KMS-11 (cell line): ENCODE data around the gene KDM3A.

Experiments
- H2AFZ ChIP-seq: fragments of 200-600 bp; sonication (generic); 2 replicates; pipeline ENCODE4 v1.6.1; 2016; ENCODE audit warnings: antibody characterized with exemption, mixed run types, low read depth
- H3K27ac ChIP-seq: fragments of 200-600 bp; sonication (generic); 2 replicates; pipeline ENCODE4 v1.6.1; 2016; ENCODE audit warnings: mild to moderate bottlenecking, mixed run types
- H3K27me3 ChIP-seq: fragments of 200-600 bp; sonication (generic); 2 replicates; pipeline ENCODE4 v1.6.1; 2017; ENCODE audit warnings: mild to moderate bottlenecking, low read depth, mixed run types, moderate library complexity; ENCODE audit not compliant: insufficient read depth
- H3K36me3 ChIP-seq: fragments of 200-600 bp; sonication (generic); 2 replicates; pipeline ENCODE4 v1.6.1; 2017; ENCODE audit warnings: mild to moderate bottlenecking, mixed run types; ENCODE audit not compliant: insufficient read depth
- H3K4me1 ChIP-seq: fragments of 200-600 bp; sonication (generic); 2 replicates; pipeline ENCODE4 v1.6.1; 2016; ENCODE audit warnings: mild to moderate bottlenecking, low read depth, mixed run types; ENCODE audit not compliant: poor library complexity, severe bottlenecking
- H3K4me2 ChIP-seq: fragments of 200-600 bp; sonication (generic); 2 replicates; pipeline ENCODE4 v1.7.0; 2016; ENCODE audit warnings: mild to moderate bottlenecking, mixed run types
- H3K4me3 ChIP-seq: fragments of 200-600 bp; sonication (generic); IDR thresholded peaks from 2 replicates; pipeline ENCODE4 v1.6.1; 2017; ENCODE audit warnings: low read depth, low read length, mixed read lengths; ENCODE audit not compliant: insufficient read depth
- H3K79me2 ChIP-seq: fragments of 200-600 bp; sonication (generic); 2 replicates; pipeline ENCODE4 v1.6.1; 2016; ENCODE audit warnings: low read depth, mixed run types; ENCODE audit not compliant: insufficient read depth
- H3K9ac ChIP-seq: fragments of 200-600 bp; sonication (generic); 2 replicates; pipeline ENCODE4 v1.6.1; 2016; ENCODE audit warnings: mild to moderate bottlenecking, mixed run types
- H4K20me1 ChIP-seq: fragments of 200-600 bp; sonication (generic); 2 replicates; pipeline ENCODE4 v1.6.1; 2016; ENCODE audit warnings: mild to moderate bottlenecking, mixed run types; ENCODE audit not compliant: insufficient read depth
- CTCF ChIP-seq: fragments of 200-600 bp; sonication (generic); conservative IDR thresholded peaks from 2 replicates; pipeline ENCODE4 v1.6.1; 2017; ENCODE audit warnings: low read depth, mild to moderate bottlenecking, antibody characterized with exemption, low read length, moderate library complexity, mixed read lengths

The KDM3A gene

GRCh38 chr2:86454238-86454637, 13.1 kb downstream of the KDM3A start:
- no peak overlapping the region for H3K4me2 ChIP-seq
- no peaks in the 10 kb centered on the region for H3K4me1 ChIP-seq
- no peaks in the 10 kb centered on the region for H3K27me3 ChIP-seq
- H3K9ac ChIP-seq = no peak overlapping the region
- no peak overlapping the region for H3K4me3 ChIP-seq
- H3K36me3 ChIP-seq = peaks cover 7% of the 10 kb centered on the region; the same call in 1 of the 2 replicates
- no peak overlapping the region for H3K27ac ChIP-seq
- no peak for TF ChIP-seq CTCF
- no peak overlapping the region for H2AFZ ChIP-seq
- no peaks in the 10 kb centered on the region for H4K20me1 ChIP-seq
- H3K79me2 ChIP-seq = no peaks in the 10 kb centered on the region

GRCh38 chr2:86455181-86455580, 14.0 kb downstream of the KDM3A start:
- TF ChIP-seq CTCF = no peak

GRCh38 chr2:86461042-86461743, 20.0 kb downstream of the KDM3A start:
- H3K9ac ChIP-seq = no peak overlapping the region
- H3K4me2 ChIP-seq = no peak overlapping the region
- no peaks in the 10 kb centered on the region for H4K20me1 ChIP-seq
- no peak overlapping the region for H3K4me3 ChIP-seq
- no peaks in the 10 kb centered on the region for H3K4me1 ChIP-seq
- H3K79me2 ChIP-seq = no peaks in the 10 kb centered on the region
- no peak for TF ChIP-seq CTCF
- H3K27ac ChIP-seq = no peak overlapping the region
- H2AFZ ChIP-seq = no peak overlapping the region
- H3K27me3 ChIP-seq = no peaks in the 10 kb centered on the region
- H3K36me3 ChIP-seq = peaks cover 12% of the 10 kb centered on the region; the same call in 1 of the 2 replicates

More at GRCh38 chr2:86455181-86455580, 14.0 kb downstream of the KDM3A start:
- Histone ChIP-seq H4K20me1 (no peaks in the 10 kb centered on the region), H3K27me3 (no peaks in the 10 kb centered on the region), H3K36me3 (peaks cover 7% of the 10 kb centered on the region; the same call in 1 of the 2 replicates), H3K9ac (no peak overlapping the region), H2AFZ (no peak overlapping the region), H3K4me1 (no peaks in the 10 kb centered on the region), H3K79me2 (no peaks in the 10 kb centered on the region), H3K27ac (no peak overlapping the region), H3K4me3 (no peak overlapping the region), H3K4me2 (no peak overlapping the region)

- H4K20me1 ChIP-seq = no peaks in the 10 kb centered on the region
- H3K4me3 ChIP-seq = no peak overlapping the region
Observed at GRCh38 chr2:86464652-86465051, 23.5 kb downstream of the KDM3A start.

More at GRCh38 chr2:86464652-86465051, 23.5 kb downstream of the KDM3A start:
- Histone ChIP-seq H3K4me1 (no peaks in the 10 kb centered on the region), H3K36me3 (peaks cover 25% of the 10 kb centered on the region; the same call in 1 of the 2 replicates), H2AFZ (no peak overlapping the region), H3K79me2 (no peaks in the 10 kb centered on the region), H3K27ac (no peak overlapping the region), H3K9ac (no peak overlapping the region), H3K4me2 (no peak overlapping the region), H3K27me3 (no peaks in the 10 kb centered on the region)
- TF ChIP-seq CTCF = no peak
